Lung (tissue), 12 donors: Measurements from ENCODE around the gene CAPN1. TPM values are rescaled to one million over a fixed set of nuclear protein-coding genes. Genes with fewer than 3 reads are reported as not detected.
A peak's percentile ranks its signal among the peaks of the same experiment; 100 is the strongest.
"Not testable (repeated sequence)": the region's sequence is repeated elsewhere in the genome, so short reads cannot be mapped to it uniquely, and the experiment has no call there.

Source experiments
- ATAC-seq: fragments of 200-7000 bp; cut with Tn5 transposase; one replicate; pipeline ENCODE4 v1.9.1; 2020; ENCODE audit warnings: moderate number of reproducible peaks; ENCODE audit not compliant: insufficient read depth, low FRiP score
- DNase-seq, 3 donors: peaks; one replicate each; pipeline ENCODE4 v3.0.0-alpha.2; 2013 to 2017
- H3K27ac ChIP-seq, 2 donors: one replicate each; pipeline ENCODE4 v1.5.1; 2013; ENCODE audit warnings: mild to moderate bottlenecking in 2 of 2, moderate library complexity in 2 of 2, control low read depth in 1 of 2, inconsistent platforms in 1 of 2, low read depth in 1 of 2, low read length in 1 of 2
- H3K27me3 ChIP-seq, 3 donors: one replicate each; pipeline ENCODE4 v1.5.1; 2013; ENCODE audit warnings: low read length in 2 of 3; ENCODE audit not compliant: control insufficient read depth in 3 of 3, insufficient read depth in 3 of 3
- H3K36me3 ChIP-seq, 4 donors: one replicate each; pipeline ENCODE4 v1.5.1; 2013; ENCODE audit warnings: low read length in 4 of 4, mild to moderate bottlenecking in 1 of 4, moderate library complexity in 1 of 4; ENCODE audit not compliant: control insufficient read depth in 4 of 4, insufficient read depth in 4 of 4
- H3K4me1 ChIP-seq, 5 donors: one replicate each; pipeline ENCODE4 v1.5.1; 2013; ENCODE audit warnings: low read length in 5 of 5, mild to moderate bottlenecking in 2 of 5, moderate library complexity in 1 of 5; ENCODE audit not compliant: control insufficient read depth in 5 of 5, insufficient read depth in 5 of 5
- H3K4me3 ChIP-seq: one replicate; pipeline ENCODE4 v1.5.1; 2013; ENCODE audit warnings: mild to moderate bottlenecking, control low read depth, moderate library complexity
- H3K9ac ChIP-seq, 2 donors: one replicate each; pipeline ENCODE4 v1.5.1; 2013; ENCODE audit warnings: low read length in 2 of 2, control low read depth in 1 of 2; ENCODE audit not compliant: insufficient read depth in 1 of 2
- H3K9me3 ChIP-seq, 4 donors: one replicate each; pipeline ENCODE4 v1.5.1; 2013; ENCODE audit warnings: low read length in 3 of 4, mild to moderate bottlenecking in 1 of 4, moderate library complexity in 1 of 4; ENCODE audit not compliant: control insufficient read depth in 4 of 4, insufficient read depth in 3 of 4
- CTCF ChIP-seq: IDR thresholded peaks from 2 replicates; pipeline ENCODE4 v1.5.1; 2012; ENCODE audit warnings: mild to moderate bottlenecking; ENCODE audit errors: control extremely low read depth, extremely low read depth
- WGBS, 2 donors: extraction: QIAGEN DNeasy Blood & Tissue Kit; methylation state at CpG; one replicate each; pipeline ENCODE4 v1.1.7; 2013; 5-methylcytosine and 5-hydroxymethylcytosine counted together
- polyA plus RNA-seq, 2 donors: library from polyadenylated mRNA; stranded (reverse); fragments of 200-250 nt; gene quantifications; one replicate each; pipeline ENCODE4 v1.2.1, GENCODE V29; 2013
- total RNA-seq, 2 donors: library from RNA; depleted of rRNA in 1 of 2; stranded (reverse); fragments of >200 nt in 1 of 2; gene quantifications; one replicate each; pipeline ENCODE4 v1.2.1, GENCODE V29; 2014 to 2021
- donor health status: control.
- donor health status: control.
- donor health status: Bipolar disorder and iron deficiency.
- donor health status: healthy.
- donor health status: DM: yes; HTN: yes; CAD: no.

The CAPN1 gene
- total and polyA plus RNA-seq, 4 donors = 106 to 265 (median 136) TPM

DNA sequence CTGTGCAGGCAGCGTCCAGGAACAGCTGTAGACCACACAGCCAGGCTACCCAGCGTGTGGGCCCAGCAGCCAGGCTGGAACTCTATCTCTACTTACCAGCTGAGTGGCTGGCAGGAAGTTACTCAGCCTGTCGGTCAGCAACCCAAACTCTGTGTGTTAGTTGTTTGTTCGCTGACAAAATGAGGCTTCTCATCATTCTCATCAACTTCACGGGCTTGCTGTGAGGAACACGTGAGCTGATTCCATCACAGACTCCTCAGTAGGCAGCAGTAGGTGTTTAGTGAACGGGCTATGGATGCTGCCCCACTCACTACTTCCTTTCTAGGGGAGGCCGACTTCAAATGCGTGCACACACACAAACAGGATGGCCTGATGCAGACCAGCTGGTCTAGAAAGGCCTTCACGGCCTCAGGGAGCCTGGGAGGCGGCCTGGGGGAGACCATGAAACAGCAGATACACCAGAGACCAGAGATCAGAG is 12.5 kb upstream of the CAPN1 start:
- peaks cover 0 to 7% (median 0%) of the 10 kb centered on the region in 5 donors for H3K4me1 ChIP-seq
- no peak for TF ChIP-seq CTCF
- H3K36me3 ChIP-seq = no peaks in the 10 kb centered on the region
- 51 to 63% methylated on average over 11 of the region's 11 CpGs for WGBS, 2 donors
- H3K27ac ChIP-seq = no peak overlapping the region
- no peaks in the 10 kb centered on the region for H3K27me3 ChIP-seq
- peaks cover 0 to 2% (median 0%) of the 10 kb centered on the region in 4 donors for H3K9me3 ChIP-seq
- H3K4me3 ChIP-seq = no peak overlapping the region
- H3K9ac ChIP-seq = no peak overlapping the region
- DNase-seq (peak in 1 of 3 donors; percentile 38), ATAC-seq (no peak)

DNA sequence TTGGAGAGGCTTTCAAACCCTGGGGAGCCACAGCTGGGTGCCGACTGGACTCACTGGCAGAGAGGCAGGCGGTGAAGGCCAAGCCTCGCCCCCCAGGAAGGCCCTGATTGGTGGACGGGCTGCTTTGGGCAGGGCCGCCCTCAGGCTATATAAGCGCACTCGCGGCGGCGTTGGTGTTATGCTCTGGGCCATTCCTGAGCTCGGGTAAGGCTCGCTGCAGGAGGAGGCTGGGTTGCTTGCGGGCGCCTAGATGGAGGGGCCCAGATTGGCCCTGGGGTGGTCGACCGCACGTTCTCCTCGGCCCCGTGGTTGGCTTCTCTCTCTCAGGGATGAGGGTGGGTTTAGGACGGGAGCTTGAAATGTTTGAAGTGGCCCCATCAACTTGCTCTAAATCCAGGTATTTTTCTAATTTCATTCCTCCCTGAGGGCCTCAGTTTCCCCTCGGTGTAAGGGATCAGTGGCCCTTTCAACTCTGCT is 11.6 kb upstream of the CAPN1 start, which contains the start of gene SPDYC:
TSS of gene SPDYC (plus strand) at position 176 of the 477 bp plus-strand sequence. CDS start 1,125 bp downstream, outside the sequence.
- peaks cover 0 to 7% (median 0%) of the 10 kb centered on the region in 5 donors for H3K4me1 ChIP-seq
- no peaks in the 10 kb centered on the region for H3K36me3 ChIP-seq
- no peaks in the 10 kb centered on the region for H3K27me3 ChIP-seq
- no peak for ATAC-seq
- no peak within 1 kb of the TSS for H3K9ac ChIP-seq
- H3K9me3 ChIP-seq = peaks cover 0 to 2% (median 0%) of the 10 kb centered on the region in 4 donors
- no peak within 1 kb of the TSS for H3K4me3 ChIP-seq
- 94 to 95% methylated on average over 21 of the region's 21 CpGs for WGBS, 2 donors
- no peak for TF ChIP-seq CTCF
- DNase-seq = no peak
- no peak within 1 kb of the TSS for H3K27ac ChIP-seq

GRCh38 chr11:65172600-65172999 is 9.1 kb upstream of the CAPN1 start:
- 83 to 94% methylated on average over 10 of the region's 10 CpGs for WGBS, 2 donors
- ATAC-seq = no peak

GRCh38 chr11:65174571-65175010 is 7.1 kb upstream of the CAPN1 start:
- WGBS, 2 donors = 55 to 67% methylated on average over 2 of the region's 2 CpGs
- DNase-seq = not testable (repeated sequence)

More at GRCh38 chr11:65172600-65172999, 9.1 kb upstream of the CAPN1 start:
- Histone ChIP-seq H3K4me1 (peaks cover 0 to 2% (median 0%) of the 10 kb centered on the region in 5 donors), H3K4me3 (no peak overlapping the region), H3K27ac (no peak overlapping the region), H3K9me3 (peaks cover 0 to 2% (median 0%) of the 10 kb centered on the region in 4 donors), H3K9ac (no peak overlapping the region), H3K36me3 (no peaks in the 10 kb centered on the region), H3K27me3 (no peaks in the 10 kb centered on the region)
- no peak for DNase-seq
- no peak for TF ChIP-seq CTCF

More at GRCh38 chr11:65174571-65175010, 7.1 kb upstream of the CAPN1 start:
- H3K9me3 ChIP-seq, H3K4me3 ChIP-seq, ATAC-seq, H3K27ac ChIP-seq, H3K27me3 ChIP-seq, H3K36me3 ChIP-seq, H3K9ac ChIP-seq, H3K4me1 ChIP-seq: not testable (repeated sequence)
